HG03095 (cell line): ENCODE results near the gene CAPNS1.
A peak's percentile ranks its signal among the peaks of the same experiment; 100 is the strongest.
"Not testable (repeated sequence)": the region's sequence is repeated elsewhere in the genome, so short reads cannot be mapped to it uniquely, and the experiment has no call there.

Experiments used
- ATAC-seq: cut with Tn5 transposase; IDR thresholded peaks from one replicate; pipeline ENCODE4 v1.9.1; 2021; ENCODE audit warnings: moderate library complexity; ENCODE audit not compliant: unreplicated experiment

CAPNS1 gene

GRCh38 chr19:36113894-36114720, 25.8 kb upstream of the CAPNS1 start:
- no peak for ATAC-seq

GRCh38 chr19:36114721-36115452, 25.0 kb upstream of the CAPNS1 start, which contains the start of gene POLR2I:
POLR2I (minus strand) TSS chr19:36114875; CDS start chr19:36114856, 19 bp downstream.
- peak; percentile 68 for ATAC-seq

- peak; percentile 25 for ATAC-seq
Observed at GRCh38 chr19:36115453-36116343, 24.2 kb upstream of the CAPNS1 start, which contains the start of gene TBCB. TBCB (plus strand) TSS chr19:36115468; CDS start chr19:36115561, 93 bp downstream.

GRCh38 chr19:36116344-36116637, 23.6 kb upstream of the CAPNS1 start:
- ATAC-seq: no peak

- ATAC-seq: no peak
Observed at GRCh38 chr19:36120092-36120983, 19.5 kb upstream of the CAPNS1 start.

GRCh38 chr19:36120984-36121358, 18.9 kb upstream of the CAPNS1 start:
- no peak for ATAC-seq

DNA sequence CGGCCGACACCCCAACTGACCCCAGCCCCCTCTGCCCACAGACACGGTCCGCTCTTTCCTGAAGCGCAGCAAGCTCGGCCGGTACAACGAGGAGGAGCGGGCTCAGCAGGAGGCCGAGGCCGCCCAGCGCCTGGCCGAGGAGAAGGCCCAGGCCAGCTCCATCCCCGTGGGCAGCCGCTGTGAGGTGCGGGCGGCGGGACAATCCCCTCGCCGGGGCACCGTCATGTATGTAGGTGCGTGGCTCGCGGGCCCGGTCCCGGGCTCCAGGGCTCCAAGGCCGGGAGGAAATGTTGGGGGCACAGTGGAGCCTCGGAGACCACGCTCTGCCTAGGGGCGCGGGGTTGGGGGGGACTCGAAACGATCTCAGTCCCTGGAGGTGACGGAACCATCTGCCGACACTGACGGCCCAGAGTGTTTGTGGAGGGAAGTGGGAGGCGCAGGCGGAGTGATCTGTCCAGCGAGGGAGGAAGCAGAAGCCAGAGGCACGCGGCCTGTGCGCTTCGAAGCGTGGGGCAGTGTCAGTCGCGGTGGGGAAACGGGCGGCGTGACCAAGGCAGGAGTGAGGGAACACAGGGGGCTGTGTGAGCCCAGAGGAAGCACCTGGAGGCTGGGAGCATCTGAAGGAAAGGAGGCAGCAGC, 18.3 kb upstream of the CAPNS1 start:
- no peak for ATAC-seq

GRCh38 chr19:36125557-36125956, 14.3 kb upstream of the CAPNS1 start:
- ATAC-seq: no peak

DNA sequence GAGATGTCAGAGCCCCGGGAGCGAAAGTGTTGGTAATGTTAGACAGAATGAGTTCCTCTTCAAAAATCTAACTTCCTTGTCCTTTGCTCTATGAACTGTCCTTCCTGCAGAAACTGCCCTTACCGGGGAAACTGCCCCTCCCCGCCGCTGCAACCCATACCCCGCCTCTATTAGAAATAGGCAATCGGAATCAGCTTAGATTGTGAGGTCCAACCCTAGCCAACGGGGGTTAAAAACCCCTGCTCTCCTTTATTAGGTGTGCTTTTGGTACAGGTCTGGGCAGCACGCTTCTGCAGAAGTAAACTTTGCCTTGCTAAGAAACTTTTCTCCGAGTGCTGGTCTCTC, 11.5 kb upstream of the CAPNS1 start:
- ATAC-seq: no peak

DNA sequence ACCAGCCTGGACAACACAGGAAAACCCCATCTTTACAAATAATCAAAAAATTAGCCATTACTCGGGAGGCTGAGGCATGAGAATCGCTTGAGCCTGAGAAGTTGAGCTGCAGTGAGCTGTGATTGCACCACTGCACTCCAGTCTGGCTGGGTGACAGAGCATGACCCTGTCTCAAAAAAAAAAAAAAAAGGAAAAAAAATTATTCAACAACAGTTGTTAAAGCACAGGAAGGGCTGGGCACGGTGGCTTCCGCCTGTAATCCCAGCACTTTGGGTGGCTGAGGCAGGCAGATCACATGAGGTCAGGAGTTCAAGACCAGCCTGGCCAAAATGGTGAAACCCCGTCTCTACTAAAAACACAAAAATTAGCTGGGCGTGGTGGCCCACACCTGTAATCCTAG, 8.6 kb upstream of the CAPNS1 start:
- ATAC-seq: not testable (repeated sequence)

GRCh38 chr19:36134867-36135266, 5.0 kb upstream of the CAPNS1 start:
- ATAC-seq: not testable (repeated sequence)

DNA sequence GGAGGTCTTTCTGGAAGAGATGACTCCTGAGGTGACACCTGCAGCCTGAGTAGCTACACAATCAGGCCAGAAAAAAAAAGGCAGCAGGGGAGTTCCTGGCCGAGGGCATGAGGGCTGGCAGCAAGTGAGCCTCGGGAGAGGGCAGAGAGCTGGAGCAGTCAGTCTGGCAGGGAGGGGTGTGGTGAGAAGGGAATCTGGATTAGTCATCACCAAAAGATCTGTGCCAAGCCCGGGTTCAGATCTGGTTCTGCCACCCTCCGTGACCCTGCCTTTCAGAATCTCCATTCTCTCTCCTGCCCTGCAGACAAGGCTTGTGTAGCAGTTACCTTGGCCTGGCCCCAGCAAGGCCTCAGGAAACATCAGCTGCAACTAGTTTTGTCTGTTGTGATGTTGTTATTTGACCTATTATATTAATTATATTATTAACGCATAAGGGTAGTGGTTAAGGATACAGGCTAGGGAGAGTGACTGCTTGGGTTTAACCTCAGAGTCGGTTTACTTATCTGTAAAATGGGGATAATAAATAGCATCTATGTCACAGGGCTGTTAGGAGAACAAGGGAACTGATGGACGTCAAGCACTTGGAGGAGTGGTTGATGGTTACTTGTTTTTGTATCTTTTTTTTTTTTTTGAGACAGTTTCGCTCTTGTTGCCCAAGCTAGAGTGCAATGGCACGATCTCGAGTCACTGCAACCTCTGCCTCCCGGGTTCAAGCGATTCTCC, 2.7 kb upstream of the CAPNS1 start:
- no peak for ATAC-seq

- no peak for ATAC-seq
Observed at GRCh38 chr19:36139120-36139472, 770 bp upstream of the CAPNS1 start.

- ATAC-seq: no peak
Observed at GRCh38 chr19:36140304-36141038, 605 bp downstream of the CAPNS1 start.

DNA sequence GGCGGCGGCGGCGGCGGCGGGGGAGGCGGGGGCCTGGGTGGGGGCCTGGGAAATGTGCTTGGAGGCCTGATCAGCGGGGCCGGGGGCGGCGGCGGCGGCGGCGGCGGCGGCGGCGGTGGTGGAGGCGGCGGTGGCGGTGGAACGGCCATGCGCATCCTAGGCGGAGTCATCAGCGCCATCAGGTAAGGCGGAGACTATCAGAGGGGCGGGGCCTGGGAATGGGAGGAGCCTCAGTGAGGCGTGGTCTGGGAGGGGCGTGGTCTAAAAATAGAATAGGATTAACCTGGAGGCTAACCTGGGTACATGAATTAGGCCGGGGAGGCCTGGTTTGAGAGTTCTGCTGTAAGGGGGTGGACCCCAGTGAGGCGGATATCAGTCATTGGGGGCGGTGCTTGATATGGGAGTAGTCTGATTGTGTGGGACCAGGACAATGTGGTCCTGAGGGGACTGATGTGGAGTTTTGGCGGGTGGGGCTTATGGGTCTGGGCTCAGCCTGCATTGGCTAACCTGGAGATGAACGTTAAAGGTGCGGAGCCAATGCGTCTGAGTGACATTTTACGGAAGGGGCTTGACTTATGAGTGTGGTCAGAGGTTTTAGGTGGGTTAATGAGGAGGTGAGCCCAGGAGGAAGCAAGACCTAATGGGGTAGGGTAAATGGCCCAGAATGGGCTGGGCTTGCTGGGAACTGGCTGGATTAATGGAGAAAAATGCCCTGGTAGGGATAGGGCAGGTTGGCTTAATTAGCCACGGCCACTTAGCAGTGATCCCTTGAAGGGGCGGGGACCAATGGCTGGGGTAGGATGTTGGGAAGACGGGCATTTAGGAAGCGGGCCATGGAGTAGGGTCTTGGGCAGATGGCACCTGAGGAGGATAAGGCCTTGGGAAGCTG, 1.4 kb downstream of the CAPNS1 start:
- ATAC-seq: peak; percentile 35

- ATAC-seq: no peak
Observed at GRCh38 chr19:36142046-36142445, 2.2 kb downstream of the CAPNS1 start.

DNA sequence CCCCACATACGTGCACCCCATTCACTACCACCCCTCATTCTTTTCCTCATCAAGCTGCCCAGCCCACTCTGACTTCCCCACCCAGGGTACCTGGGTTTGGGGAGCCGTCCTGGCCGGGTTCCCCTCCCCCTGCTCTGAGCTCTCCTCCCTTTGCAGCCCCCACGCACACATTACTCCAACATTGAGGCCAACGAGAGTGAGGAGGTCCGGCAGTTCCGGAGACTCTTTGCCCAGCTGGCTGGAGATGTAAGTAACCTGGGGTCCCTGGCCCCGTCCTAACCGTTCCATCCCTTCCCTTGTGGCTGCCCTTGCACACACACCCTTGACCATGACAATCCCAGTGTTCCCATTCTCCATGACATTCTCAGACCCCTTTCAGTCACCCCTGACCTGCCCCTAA, 2.6 kb downstream of the CAPNS1 start:
- ATAC-seq: no peak

DNA sequence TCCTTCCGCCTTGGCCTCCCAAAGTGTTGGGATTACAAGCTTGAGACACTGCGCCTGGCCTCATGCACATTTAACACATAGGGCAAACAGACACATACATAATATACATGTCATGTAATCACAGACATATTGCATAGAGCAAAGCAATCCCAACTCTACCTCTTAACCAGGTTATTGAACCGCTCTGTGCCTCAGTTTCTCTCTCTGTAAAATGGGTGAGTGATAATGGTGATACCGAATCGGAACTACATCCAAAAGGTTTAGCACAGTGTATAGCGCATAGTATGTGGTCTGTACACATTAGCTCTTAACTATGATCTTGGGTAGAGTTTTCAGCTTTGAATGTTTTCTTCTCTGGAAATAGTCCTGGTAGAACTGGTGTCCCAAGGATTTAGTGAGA, 4.8 kb downstream of the CAPNS1 start:
- no peak for ATAC-seq
